Astrocyte of the cerebellum (primary cell): ENCODE data around the gene ZFR2.

Experiments
- DNase-seq: peaks from one replicate; pipeline ENCODE4 v3.0.0-alpha.2; 2011; ENCODE audit warnings: low read depth
- H3K4me3 ChIP-seq: 2 replicates; pipeline ENCODE4 v1.5.1; 2011; ENCODE audit warnings: mild to moderate bottlenecking, low read depth, low read length, moderate library complexity
- in situ Hi-C: cut with HindIII; loops from 2 replicates; pipeline ENCODE4 v1.10.0; 2017; ENCODE audit warnings: low sequenced_read_pairs
- TF ChIP-seq, protein P1 (sequence below): IDR thresholded peaks from 2 replicates; pipeline ENCODE4 v1.5.1; 2012; ENCODE audit warnings: low read length, low read depth, moderate library complexity, mild to moderate bottlenecking; ENCODE audit errors: missing control alignments

ZFR2 gene

GRCh38 chr19:3775831-3776230 is 93.0 kb downstream of the ZFR2 start:
- no peak for DNase-seq
- in situ Hi-C loops: no loop called here
- H3K4me3 ChIP-seq: no peak overlapping the region
- TF ChIP-seq, protein P1, sequence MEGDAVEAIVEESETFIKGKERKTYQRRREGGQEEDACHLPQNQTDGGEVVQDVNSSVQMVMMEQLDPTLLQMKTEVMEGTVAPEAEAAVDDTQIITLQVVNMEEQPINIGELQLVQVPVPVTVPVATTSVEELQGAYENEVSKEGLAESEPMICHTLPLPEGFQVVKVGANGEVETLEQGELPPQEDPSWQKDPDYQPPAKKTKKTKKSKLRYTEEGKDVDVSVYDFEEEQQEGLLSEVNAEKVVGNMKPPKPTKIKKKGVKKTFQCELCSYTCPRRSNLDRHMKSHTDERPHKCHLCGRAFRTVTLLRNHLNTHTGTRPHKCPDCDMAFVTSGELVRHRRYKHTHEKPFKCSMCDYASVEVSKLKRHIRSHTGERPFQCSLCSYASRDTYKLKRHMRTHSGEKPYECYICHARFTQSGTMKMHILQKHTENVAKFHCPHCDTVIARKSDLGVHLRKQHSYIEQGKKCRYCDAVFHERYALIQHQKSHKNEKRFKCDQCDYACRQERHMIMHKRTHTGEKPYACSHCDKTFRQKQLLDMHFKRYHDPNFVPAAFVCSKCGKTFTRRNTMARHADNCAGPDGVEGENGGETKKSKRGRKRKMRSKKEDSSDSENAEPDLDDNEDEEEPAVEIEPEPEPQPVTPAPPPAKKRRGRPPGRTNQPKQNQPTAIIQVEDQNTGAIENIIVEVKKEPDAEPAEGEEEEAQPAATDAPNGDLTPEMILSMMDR: no peak

DNA sequence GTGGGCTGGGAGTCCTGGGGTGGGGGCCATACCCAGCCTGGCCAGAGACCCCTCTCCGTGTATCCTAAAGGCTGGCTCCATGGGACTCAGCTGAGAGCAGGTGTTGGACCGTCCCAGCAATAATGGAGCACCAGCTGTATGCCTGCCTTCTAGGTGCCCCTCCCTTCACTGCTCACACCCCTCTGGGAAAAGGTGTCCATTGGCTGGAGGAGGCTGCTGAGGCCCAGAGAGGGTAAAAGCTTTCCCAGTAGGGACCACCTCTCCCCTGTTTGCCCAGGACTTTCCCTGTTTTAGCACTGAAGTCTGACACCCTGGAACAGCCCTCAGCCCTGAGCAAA is 93.5 kb downstream of the ZFR2 start:
- in situ Hi-C loops: no loop called here
- no peak for DNase-seq
- TF ChIP-seq, protein P1: no peak
- no peak overlapping the region for H3K4me3 ChIP-seq

GRCh38 chr19:3774621-3775373 is 94.0 kb downstream of the ZFR2 start:
- DNase-seq: no peak
- TF ChIP-seq, protein P1: no peak
- no peak overlapping the region for H3K4me3 ChIP-seq
- in situ Hi-C loops: no loop called here

DNA sequence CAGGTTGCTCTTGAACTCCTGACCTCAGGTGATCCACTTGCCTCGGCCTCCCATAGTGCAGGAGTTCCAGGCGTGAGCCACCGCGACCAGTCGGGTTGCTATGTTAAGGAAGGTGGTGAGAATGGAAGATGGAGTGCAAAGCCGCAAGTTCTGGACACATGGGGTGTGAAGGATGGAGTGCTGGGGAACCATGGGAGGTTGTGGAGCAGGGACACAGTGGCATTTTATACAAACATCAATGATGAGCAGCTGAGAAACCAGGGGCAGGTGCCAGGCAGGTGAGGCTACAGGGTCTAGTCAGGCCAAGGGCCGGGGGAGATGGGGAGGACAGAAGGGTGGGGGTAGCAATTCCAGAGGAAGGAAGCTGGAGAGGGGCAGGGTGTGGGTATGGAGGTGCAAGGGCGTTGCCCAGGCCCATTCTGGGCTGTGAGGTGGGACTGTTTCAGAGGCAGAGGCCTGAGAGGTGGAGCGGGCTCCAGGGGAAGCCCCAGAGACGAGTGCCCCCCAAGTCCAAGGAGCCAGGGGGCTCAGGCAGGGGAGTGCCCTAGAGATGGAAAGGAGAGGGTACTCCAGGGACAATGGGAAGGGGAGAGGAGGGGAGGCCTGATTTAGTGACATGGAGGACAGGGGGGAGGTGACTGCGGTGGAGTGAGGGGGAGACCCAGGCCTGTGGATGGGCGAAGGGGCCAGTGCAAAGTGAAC is 94.9 kb downstream of the ZFR2 start:
- TF ChIP-seq, protein P1: no peak
- in situ Hi-C loops: no loop called here
- no peak for DNase-seq
- no peak overlapping the region for H3K4me3 ChIP-seq

DNA sequence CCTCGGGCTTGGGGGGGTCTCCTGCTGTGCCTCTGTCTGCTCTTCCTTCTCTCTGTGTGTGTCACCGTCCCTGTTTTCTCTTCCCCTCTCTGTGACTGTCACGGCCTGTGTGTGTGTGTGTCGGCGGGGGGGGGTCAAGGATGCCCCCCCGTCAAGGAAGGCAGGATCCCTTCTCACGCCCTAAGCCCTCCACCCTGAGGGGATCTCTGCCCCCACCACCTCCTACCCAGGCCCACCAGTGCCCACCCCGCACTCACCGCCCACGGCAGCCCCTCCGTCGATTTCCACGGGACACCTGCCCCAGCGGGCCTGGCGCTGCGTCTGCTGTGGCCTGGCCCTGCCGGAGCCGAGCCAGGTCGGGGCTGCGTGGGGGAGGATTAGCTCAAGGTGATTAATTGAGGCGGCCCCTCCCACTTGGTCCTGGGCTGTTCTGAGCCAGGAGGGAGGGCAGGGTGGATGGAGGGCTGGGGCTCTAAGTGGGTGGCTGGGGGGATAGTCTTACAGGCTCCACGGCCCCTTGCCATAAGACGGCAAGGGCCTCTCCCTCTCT is 96.9 kb downstream of the ZFR2 start, which contains the start of gene RAX2:
RAX2 (minus strand) TSS at position 323 of the 550 bp plus-strand sequence. CDS start 486 bp downstream, outside the sequence.
- no peak within 1 kb of the TSS for H3K4me3 ChIP-seq
- in situ Hi-C loops: no loop called here
- no peak for DNase-seq
- TF ChIP-seq, protein P1: no peak

DNA sequence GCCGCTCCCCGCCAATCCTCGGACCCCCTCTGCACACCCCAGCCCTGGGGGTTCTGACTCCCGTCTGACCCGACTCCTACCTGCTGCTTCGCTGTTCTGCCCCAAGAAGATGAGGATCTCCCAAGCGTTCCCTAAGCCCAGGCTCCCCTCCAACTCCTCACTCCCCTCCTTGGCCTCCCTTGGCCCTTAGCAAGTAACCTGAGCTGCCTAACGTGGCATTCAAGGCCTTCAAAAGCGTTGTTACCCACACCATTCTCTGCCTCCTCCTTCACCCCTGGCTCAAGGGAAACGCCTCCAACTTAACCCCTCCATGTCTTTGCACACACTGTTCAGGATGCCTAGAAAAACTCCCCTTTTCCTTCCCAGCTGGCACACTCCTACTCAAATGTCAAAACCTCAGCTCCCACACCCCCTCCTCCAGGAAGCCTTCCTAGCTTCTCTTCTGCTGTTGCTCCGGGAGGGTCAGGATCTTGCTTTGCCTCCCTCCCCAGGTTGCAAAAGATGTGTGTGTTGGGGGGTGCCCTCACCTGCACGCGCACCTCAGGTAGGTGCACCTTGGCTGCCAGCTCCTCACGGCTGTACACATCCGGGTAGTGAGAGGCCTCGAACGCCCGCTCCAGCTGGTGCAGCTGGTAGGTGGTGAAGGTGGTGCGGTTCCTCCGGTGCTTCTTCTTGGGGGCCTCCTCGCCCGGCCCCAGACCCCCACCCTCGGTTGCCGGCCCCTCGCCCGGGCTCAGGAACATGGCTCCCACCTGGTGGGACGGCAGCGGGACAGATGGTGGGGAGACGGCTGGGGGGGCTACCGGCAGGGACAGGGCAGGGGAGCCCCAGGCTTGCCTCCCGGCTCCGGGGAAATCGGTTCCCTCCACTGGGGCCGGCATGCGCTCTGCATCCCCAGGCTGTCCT is 97.6 kb downstream of the ZFR2 start:
- in situ Hi-C loops: no loop called here
- no peak overlapping the region for H3K4me3 ChIP-seq
- TF ChIP-seq, protein P1: no peak
- no peak for DNase-seq
